ENCODE results near the gene ST6GALNAC2. TPM values are rescaled to one million over a fixed set of nuclear protein-coding genes. Genes with fewer than 3 reads are reported as not detected.

The ST6GALNAC2 gene
- total and polyA plus RNA-seq, 2 experiments from 2014 or later = 0.31 TPM; not detected in 1

GRCh38 chr17:76631821-76632565 is 46.3 kb upstream of the ST6GALNAC2 start:
- H3K4me1 Mint-ChIP-seq = peaks cover 18% of the 10 kb centered on the region

More at GRCh38 chr17:76631821-76632565, 46.3 kb upstream of the ST6GALNAC2 start:
- DNase-seq (ENCODE audit: low spot score) (no peak), ATAC-seq (no peak)
- TF ChIP-seq NANOG (IDR thresholded peaks at IDR 0.05; ENCODE audit: borderline replicate concordance) = no peak
- TF ChIP-seq ZNF331 (CRISPR knock-in tag; IDR thresholded peaks at IDR 0.05; ENCODE audit: low read depth) = no peak
- no peak for TF ChIP-seq EZH2phosphoT487 (IDR thresholded peaks at IDR 0.05; ENCODE audit: unreplicated experiment)
- no peak for TF ChIP-seq JUNB (IDR thresholded peaks at IDR 0.05; ENCODE audit: unreplicated experiment)
- TF ChIP-seq, protein P1, sequence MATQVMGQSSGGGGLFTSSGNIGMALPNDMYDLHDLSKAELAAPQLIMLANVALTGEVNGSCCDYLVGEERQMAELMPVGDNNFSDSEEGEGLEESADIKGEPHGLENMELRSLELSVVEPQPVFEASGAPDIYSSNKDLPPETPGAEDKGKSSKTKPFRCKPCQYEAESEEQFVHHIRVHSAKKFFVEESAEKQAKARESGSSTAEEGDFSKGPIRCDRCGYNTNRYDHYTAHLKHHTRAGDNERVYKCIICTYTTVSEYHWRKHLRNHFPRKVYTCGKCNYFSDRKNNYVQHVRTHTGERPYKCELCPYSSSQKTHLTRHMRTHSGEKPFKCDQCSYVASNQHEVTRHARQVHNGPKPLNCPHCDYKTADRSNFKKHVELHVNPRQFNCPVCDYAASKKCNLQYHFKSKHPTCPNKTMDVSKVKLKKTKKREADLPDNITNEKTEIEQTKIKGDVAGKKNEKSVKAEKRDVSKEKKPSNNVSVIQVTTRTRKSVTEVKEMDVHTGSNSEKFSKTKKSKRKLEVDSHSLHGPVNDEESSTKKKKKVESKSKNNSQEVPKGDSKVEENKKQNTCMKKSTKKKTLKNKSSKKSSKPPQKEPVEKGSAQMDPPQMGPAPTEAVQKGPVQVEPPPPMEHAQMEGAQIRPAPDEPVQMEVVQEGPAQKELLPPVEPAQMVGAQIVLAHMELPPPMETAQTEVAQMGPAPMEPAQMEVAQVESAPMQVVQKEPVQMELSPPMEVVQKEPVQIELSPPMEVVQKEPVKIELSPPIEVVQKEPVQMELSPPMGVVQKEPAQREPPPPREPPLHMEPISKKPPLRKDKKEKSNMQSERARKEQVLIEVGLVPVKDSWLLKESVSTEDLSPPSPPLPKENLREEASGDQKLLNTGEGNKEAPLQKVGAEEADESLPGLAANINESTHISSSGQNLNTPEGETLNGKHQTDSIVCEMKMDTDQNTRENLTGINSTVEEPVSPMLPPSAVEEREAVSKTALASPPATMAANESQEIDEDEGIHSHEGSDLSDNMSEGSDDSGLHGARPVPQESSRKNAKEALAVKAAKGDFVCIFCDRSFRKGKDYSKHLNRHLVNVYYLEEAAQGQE (IDR thresholded peaks at IDR 0.05; ENCODE audit: unreplicated experiment) = no peak
- no peak for TF ChIP-seq CTCF (conservative IDR thresholded peaks at IDR 0.05; ENCODE audit: low read depth in 2 of 2)
- TF ChIP-seq, protein P2, sequence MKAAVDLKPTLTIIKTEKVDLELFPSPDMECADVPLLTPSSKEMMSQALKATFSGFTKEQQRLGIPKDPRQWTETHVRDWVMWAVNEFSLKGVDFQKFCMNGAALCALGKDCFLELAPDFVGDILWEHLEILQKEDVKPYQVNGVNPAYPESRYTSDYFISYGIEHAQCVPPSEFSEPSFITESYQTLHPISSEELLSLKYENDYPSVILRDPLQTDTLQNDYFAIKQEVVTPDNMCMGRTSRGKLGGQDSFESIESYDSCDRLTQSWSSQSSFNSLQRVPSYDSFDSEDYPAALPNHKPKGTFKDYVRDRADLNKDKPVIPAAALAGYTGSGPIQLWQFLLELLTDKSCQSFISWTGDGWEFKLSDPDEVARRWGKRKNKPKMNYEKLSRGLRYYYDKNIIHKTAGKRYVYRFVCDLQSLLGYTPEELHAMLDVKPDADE (IDR thresholded peaks at IDR 0.05) = no peak
- no peak for TF ChIP-seq CREB1 (CRISPR knock-in tag; IDR thresholded peaks at IDR 0.05; ENCODE audit: low read depth)
- no peaks in the 10 kb centered on the region for H3K36me3 Mint-ChIP-seq (ENCODE audit: low read depth)
- no peaks in the 10 kb centered on the region for H3F3A ChIP-seq (replicated peaks; ENCODE audit: low read depth)
- no peaks in the 10 kb centered on the region for H3K9me3 Mint-ChIP-seq
- no peaks in the 10 kb centered on the region for H3K9me2 ChIP-seq (ENCODE audit: insufficient read depth)
- peaks cover 10% of the 10 kb centered on the region for H3K27me3 Mint-ChIP-seq (ENCODE audit: insufficient read depth, low read depth, poor library complexity)
- H3K4me3 ChIP-seq = no peak overlapping the region
- H3K27me3 ChIP-seq (ENCODE audit: insufficient read depth) = no peaks in the 10 kb centered on the region
- H4K20me1 ChIP-seq (replicated peaks; ENCODE audit: insufficient read depth) = no peaks in the 10 kb centered on the region
- no peak overlapping the region for H3K4me3 Mint-ChIP-seq
- H3K79me2 ChIP-seq (replicated peaks; ENCODE audit: insufficient read depth) = no peaks in the 10 kb centered on the region
- H3K27ac ChIP-seq (ENCODE audit: low read depth) = no peak overlapping the region
- peaks cover 5% of the 10 kb centered on the region for H3K4me1 ChIP-seq (ENCODE audit: insufficient read depth)
- no peak overlapping the region; the same call in 1 of the 2 replicates for H3K27ac Mint-ChIP-seq
- H2AFZ ChIP-seq = no peak overlapping the region; the same call in 1 of the 2 replicates
- no peaks in the 10 kb centered on the region for H3K36me3 ChIP-seq (ENCODE audit: insufficient read depth)
- no peak overlapping the region for H3K4me2 ChIP-seq

Data from GM23338 (cell line).